Thyroid gland (tissue), 4 donors: ENCODE data around the gene CTSL. TPM values are rescaled to one million over a fixed set of nuclear protein-coding genes. Genes with fewer than 3 reads are reported as not detected.
A peak's percentile ranks its signal among the peaks of the same experiment; 100 is the strongest.

Experiments
- DNase-seq, 2 donors: peaks; one replicate each; pipeline ENCODE4 v3.0.0-alpha.2; 2019
- H3K27ac ChIP-seq, 3 donors: fragments of 200-600 bp; sonication (generic); 1 replicate in 2 of 3; 2 replicates in 1 of 3; pipeline ENCODE4 v1.5.1; 2016 to 2019; ENCODE audit warnings: mild to moderate bottlenecking in 1 of 3, moderate library complexity in 1 of 3
- H3K27me3 ChIP-seq: fragments of 200-600 bp; sonication (generic); one replicate; pipeline ENCODE4 v1.5.1; 2019
- H3K36me3 ChIP-seq, 2 donors: fragments of 200-600 bp; sonication (generic); one replicate each; pipeline ENCODE4 v1.5.1; 2016 to 2019
- H3K4me1 ChIP-seq, 2 donors: fragments of 200-600 bp; sonication (generic); one replicate each; pipeline ENCODE4 v1.5.1; 2017 to 2019
- H3K4me3 ChIP-seq, 3 donors: fragments of 200-600 bp; sonication (generic); replicated peaks in 1 of 3; 1 replicate in 2 of 3; 2 replicates in 1 of 3; pipeline ENCODE4 v1.5.1; 2016; ENCODE audit warnings: mild to moderate bottlenecking in 1 of 3
- H3K9me3 ChIP-seq: fragments of 200-600 bp; sonication (generic); one replicate; pipeline ENCODE4 v1.5.1; 2017
- POLR2A ChIP-seq, 2 donors: fragments of 450-650 bp; IDR thresholded peaks; one replicate each; pipeline ENCODE4 v1.6.1; 2017; ENCODE audit warnings: antibody characterized with exemption in 2 of 2, mild to moderate bottlenecking in 2 of 2, moderate library complexity in 1 of 2
- WGBS, 2 donors: methylation state at CpG; one replicate each; pipeline ENCODE4 v1.1.5; 2017; 5-methylcytosine and 5-hydroxymethylcytosine counted together
- intact Hi-C: fragments of 100-400 bp; cut with DNase I; formaldehyde crosslinking; loops from one replicate; pipeline ENCODE4 v1.15.1; 2023
- total RNA-seq, 4 donors: library from RNA; depleted of rRNA; stranded (reverse); fragments of >200 nt; gene quantifications; one replicate each; pipeline ENCODE4 v1.2.3, GENCODE V29; 2016
- TF ChIP-seq, protein P1 (sequence below), 6 experiments: fragments of 200-600 bp in 3 of 6; fragments of 450-650 bp in 3 of 6; sonication (generic) in 3 of 6; IDR thresholded peaks; one replicate each; pipeline ENCODE4 v1.5.1; 2016 to 2019; ENCODE audit warnings: antibody characterized with exemption in 6 of 6, mild to moderate bottlenecking in 2 of 6, inconsistent platforms in 1 of 6, moderate library complexity in 1 of 6

CTSL gene
- 100 to 1,000 TPM in 3 of 4 donors, 10 to 100 TPM in 1; 62.0 to 172 (median 112) TPM for total RNA-seq

DNA sequence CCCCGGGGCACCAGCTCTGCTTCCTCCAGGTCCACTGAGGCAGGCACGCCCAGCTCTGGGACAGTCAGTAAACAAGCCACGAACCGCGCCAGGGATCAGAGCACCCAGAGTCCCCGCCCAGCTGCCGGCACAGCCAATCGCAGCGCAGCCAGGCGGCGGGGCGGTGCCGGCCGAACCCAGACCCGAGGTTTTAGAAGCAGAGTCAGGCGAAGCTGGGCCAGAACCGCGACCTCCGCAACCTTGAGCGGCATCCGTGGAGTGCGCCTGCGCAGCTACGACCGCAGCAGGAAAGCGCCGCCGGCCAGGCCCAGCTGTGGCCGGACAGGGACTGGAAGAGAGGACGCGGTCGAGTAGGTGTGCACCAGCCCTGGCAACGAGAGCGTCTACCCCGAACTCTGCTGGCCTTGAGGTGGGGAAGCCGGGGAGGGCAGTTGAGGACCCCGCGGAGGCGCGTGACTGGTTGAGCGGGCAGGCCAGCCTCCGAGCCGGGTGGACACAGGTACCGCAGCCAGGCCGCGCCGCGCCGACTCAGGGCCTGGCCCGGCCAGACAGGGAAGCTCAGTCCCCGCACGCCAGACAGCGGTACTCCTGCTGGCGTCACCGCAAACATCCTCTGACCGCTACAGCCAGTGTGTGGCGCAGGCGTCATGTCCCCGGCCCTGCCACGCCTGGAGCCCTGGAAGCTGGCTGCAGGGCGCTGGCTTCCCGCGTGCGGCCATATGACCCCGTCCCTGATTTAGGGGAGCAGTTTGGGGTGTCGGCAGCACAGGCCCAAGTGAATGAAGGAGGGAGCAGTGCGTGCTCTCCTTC, at the start of gene CTSL:
CTSL (plus strand) TSS at position 220 of the 810 bp plus-strand sequence. CDS start 1,485 bp downstream, outside the sequence.
- peaks cover 12 to 16% of the 10 kb centered on the region in 2 donors for H3K4me1 ChIP-seq
- 0 to 1% methylated on average over 13 to 36 of the region's 67 CpGs for WGBS, 2 donors
- H3K9me3 ChIP-seq = no peaks in the 10 kb centered on the region
- peak within 1 kb of the TSS; percentile 86 to 96 (median 93) for H3K27ac ChIP-seq
- intact Hi-C loops = no loop called here
- H3K27me3 ChIP-seq = no peaks in the 10 kb centered on the region
- peak in 1 of 2 donors; percentile 96 for TF ChIP-seq POLR2A (IDR thresholded peaks at IDR 0.05)
- TF ChIP-seq, protein P1, sequence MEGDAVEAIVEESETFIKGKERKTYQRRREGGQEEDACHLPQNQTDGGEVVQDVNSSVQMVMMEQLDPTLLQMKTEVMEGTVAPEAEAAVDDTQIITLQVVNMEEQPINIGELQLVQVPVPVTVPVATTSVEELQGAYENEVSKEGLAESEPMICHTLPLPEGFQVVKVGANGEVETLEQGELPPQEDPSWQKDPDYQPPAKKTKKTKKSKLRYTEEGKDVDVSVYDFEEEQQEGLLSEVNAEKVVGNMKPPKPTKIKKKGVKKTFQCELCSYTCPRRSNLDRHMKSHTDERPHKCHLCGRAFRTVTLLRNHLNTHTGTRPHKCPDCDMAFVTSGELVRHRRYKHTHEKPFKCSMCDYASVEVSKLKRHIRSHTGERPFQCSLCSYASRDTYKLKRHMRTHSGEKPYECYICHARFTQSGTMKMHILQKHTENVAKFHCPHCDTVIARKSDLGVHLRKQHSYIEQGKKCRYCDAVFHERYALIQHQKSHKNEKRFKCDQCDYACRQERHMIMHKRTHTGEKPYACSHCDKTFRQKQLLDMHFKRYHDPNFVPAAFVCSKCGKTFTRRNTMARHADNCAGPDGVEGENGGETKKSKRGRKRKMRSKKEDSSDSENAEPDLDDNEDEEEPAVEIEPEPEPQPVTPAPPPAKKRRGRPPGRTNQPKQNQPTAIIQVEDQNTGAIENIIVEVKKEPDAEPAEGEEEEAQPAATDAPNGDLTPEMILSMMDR (IDR thresholded peaks at IDR 0.05) = peak in 3 of 6 experiments; percentile 11 to 30 (median 24)
- peak within 1 kb of the TSS; percentile 1 to 72 (median 58) for H3K4me3 ChIP-seq
- peak; percentile 93 for DNase-seq
- H3K36me3 ChIP-seq = peaks cover 15 to 20% of the 10 kb centered on the region in 2 donors

DNA sequence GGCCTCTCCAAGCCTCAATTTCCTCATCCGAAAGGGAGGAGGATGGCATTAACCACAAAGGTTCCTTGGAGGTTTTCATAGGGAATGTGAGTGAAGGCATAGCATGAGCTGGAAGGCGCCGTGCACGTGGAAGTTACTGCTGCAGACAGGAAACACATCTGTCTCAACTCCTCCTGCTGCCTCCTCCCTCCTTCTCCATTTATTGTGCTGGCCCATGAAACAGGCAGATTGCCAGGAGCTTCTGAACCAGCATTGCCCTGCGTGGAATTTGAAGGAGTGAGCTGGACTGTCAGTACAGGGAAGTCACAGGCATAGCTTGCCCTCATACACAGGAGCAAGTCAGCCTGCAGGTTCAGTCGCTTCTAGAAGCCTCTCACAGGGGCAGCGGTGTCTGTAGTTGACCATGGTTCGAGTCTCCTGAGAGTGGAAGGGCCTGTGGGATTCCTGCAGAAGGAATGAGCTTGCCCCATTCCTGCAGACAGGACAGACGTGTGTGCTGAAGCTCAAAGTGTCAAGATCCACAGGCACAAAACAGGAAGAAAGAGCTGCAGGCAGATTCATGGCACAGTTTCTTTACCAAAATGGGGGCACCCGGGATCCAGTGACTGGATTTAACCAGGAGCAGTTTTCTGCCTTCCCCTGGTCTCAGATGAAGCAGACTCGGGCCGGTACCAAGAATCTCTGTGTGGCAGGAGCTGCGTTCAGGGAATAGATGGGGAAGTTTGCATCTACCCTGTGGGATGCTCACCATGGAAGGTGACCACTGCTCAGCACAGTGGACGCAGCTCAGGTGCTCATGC, 48.7 kb upstream of the CTSL start:
- WGBS, 2 donors = 65 to 78% methylated on average over 9 to 13 of the region's 14 CpGs
- Histone ChIP-seq H3K4me3 (no peak overlapping the region), H3K27ac (no peak overlapping the region), H3K4me1 (peaks cover 11 to 20% of the 10 kb centered on the region in 2 donors), H3K27me3 (no peaks in the 10 kb centered on the region), H3K9me3 (no peaks in the 10 kb centered on the region), H3K36me3 (peaks cover 5 to 7% of the 10 kb centered on the region in 2 donors)
- intact Hi-C loops = loop anchor here (5.0 kb wide), 1 partner anchor 135 kb away; no protein-coding TSS in a partner anchor
- peak; percentile 67 to 78 for DNase-seq
- no peak for TF ChIP-seq POLR2A (IDR thresholded peaks at IDR 0.05)
- TF ChIP-seq, protein P1 (IDR thresholded peaks at IDR 0.05) = no peak

DNA sequence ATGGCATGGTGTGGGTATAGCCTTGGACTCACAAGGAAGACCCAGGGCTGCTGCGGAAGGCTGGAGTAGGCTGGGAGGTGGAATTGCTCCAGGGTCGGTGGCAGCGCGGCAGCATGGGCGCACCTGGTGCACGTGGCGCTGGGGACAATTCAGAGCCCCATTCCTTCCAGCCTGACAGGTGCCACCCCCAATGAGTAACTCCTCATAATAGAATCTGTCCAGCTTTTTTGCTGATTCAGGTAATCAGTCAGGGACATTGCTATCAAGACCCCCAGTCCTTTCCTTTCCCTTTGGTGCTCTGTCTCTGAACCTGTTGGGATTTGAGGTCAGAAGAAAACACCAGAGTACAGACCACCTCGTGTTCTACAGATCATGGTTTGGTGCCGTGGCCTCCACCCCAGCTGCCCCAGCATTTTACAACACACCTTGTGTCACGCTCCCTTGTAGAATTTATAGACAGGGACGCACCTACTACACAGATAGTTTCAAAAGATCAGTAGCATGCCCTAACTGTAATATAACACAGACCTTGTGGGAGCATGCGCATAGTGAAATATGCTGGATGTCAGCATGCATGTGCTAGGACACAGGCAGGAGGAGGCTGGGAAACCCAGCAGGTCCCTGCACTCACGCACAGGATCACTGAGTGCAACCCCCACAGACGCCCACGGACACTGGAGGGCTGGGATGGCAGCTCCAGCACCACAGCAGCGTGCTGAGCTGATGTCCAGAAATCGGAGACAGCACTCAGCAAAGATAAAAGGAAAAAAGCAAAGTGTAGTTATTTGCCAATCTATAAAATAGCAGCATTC, 47.9 kb upstream of the CTSL start:
- Histone ChIP-seq H3K4me1 (peaks cover 11 to 20% of the 10 kb centered on the region in 2 donors), H3K27me3 (no peaks in the 10 kb centered on the region), H3K36me3 (peaks cover 5 to 7% of the 10 kb centered on the region in 2 donors), H3K9me3 (no peaks in the 10 kb centered on the region), H3K4me3 (no peak overlapping the region), H3K27ac (no peak overlapping the region)
- 93 to 96% methylated on average over 16 to 17 of the region's 17 CpGs for WGBS, 2 donors
- intact Hi-C loops = loop anchor here (5.0 kb wide), 1 partner anchor 134 kb away; no protein-coding TSS in a partner anchor
- DNase-seq = no peak
- TF ChIP-seq, protein P1 (IDR thresholded peaks at IDR 0.05) = no peak
- TF ChIP-seq POLR2A (IDR thresholded peaks at IDR 0.05) = no peak

DNA sequence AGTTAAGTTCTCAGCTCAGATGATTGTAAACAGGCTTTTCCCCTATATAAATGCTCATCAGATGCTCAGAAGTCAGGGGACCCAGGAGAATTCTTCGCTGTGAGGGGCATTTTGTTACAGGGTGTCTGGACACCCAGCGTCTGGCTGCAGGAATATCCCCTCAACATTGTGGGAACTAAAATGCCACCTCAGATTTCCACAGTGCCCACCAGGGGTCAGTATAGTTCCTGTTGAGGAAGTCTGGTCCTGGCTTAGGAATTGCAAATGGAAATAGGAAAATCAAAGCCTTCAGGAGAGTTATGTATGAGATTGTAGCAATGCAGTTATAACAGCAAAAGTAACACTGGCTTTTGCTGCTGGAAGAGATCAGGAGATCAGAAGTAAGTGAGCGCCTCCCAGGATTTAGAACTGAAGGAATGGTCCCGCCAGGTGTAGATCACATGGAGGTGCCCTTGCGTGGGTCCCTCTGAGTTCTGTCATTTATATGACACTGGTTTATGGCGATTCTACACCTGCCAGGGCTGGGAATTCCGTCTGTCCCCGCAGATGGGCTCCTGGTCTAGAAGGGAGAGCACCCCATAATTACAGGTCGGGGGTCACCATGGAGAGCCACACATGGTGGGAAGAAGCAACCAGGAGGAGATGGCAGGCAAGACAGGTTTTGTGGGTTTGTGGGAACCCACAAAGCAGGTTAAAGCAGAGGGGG, 47.1 kb upstream of the CTSL start:
- TF ChIP-seq POLR2A (IDR thresholded peaks at IDR 0.05) = no peak
- TF ChIP-seq, protein P1 (IDR thresholded peaks at IDR 0.05) = peak; percentile 54 to 77 (median 66)
- H3K4me3 ChIP-seq = no peak overlapping the region
- H3K4me1 ChIP-seq = peaks cover 11 to 20% of the 10 kb centered on the region in 2 donors
- peaks cover 5 to 7% of the 10 kb centered on the region in 2 donors for H3K36me3 ChIP-seq
- intact Hi-C loops = loop anchor here (5.0 kb wide), 1 partner anchor 133 kb away; no protein-coding TSS in a partner anchor
- H3K9me3 ChIP-seq = no peaks in the 10 kb centered on the region
- no peaks in the 10 kb centered on the region for H3K27me3 ChIP-seq
- DNase-seq = peak; percentile 41 to 47
- WGBS, 2 donors = 77 to 82% methylated on average over 6 to 9 of the region's 9 CpGs
- no peak overlapping the region for H3K27ac ChIP-seq
